ENCODE data around the gene UBXN6.

UBXN6 gene, protein sequence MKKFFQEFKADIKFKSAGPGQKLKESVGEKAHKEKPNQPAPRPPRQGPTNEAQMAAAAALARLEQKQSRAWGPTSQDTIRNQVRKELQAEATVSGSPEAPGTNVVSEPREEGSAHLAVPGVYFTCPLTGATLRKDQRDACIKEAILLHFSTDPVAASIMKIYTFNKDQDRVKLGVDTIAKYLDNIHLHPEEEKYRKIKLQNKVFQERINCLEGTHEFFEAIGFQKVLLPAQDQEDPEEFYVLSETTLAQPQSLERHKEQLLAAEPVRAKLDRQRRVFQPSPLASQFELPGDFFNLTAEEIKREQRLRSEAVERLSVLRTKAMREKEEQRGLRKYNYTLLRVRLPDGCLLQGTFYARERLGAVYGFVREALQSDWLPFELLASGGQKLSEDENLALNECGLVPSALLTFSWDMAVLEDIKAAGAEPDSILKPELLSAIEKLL
- total RNA-seq = 64.6 to 77.0 reads per million in 2 donors

DNA sequence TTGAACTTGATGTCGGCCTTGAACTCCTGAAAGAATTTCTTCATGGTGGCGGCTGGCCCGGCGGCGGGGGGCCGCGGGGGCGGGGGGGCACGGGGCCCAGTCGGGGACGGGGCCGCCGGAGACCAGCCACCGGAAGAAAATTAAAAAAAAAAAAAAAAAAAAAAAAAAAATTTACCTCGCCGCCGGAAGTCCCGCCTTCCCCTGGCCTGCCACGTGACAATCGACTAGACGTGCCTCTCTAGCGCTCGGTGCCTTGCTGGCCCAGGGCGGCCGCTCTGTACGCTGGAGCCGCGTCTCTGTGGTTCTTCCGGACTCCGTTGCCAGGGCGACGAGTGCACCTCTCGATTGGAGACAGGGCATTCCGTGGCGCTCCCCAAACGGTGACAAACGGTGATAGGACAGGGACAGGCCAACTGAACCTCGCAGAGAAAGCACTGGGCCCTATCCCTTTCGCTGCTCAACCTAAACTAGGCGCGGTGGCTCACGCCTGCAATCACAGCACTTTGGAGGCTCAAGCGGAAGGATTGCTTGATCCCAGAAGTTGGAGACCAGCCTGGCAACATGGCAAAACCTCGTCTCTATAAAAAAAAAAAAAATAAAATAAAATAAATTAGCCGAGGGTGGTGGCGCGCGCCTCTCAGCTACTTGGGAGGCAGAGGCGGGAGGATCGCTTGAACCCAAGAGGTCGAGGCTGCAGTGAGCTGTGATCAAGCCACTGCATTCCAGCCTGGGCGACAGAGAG lies at the start of gene UBXN6:
Gene UBXN6, minus strand, starts transcription at position 141 of the 742 bp plus-strand sequence. Its CDS starts 97 bp downstream, at position 44.
- peak; percentile 86 for DNase-seq

- DNase-seq = no peak
These were observed 49.5 kb upstream of the UBXN6 start for GRCh38 chr19:4507150-4507452.

GRCh38 chr19:4506449-4507149 lies 49.0 kb upstream of the UBXN6 start:
- no peak for DNase-seq

GRCh38 chr19:4505570-4506448 lies 48.2 kb upstream of the UBXN6 start:
- no peak for DNase-seq

DNA sequence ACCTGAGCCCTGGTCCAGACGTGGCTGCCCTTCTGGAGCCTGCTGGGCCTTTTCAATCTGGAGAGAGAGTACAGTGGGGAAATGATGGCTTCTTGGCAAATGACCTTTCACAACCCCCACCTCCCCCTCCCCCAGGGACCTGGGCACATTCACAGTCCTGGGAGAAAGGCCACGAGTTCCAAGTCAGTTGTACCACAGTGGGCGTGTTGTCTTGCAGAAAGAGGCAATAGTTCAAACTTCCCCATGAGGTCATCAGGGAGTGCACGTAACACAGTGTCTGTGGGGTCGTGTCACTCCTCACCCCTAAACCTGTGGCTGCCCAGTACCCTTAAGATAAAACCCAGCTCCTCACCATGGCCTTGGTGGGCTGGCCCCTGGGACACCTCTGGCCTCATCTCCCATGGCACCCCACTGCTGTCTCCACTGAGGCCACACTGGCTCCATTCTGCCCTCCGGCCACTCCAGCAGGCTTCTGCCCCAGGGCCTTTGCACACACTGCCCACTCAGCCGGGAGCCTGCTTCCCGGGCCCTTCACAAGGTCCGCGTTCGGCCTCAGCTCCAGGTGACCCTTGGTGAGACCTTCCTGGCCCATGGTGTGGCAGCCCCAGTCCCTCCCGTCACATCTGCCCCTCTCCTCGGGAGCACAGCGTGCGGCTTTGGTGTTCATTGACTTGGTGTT lies 47.4 kb upstream of the UBXN6 start:
- DNase-seq = no peak

DNA sequence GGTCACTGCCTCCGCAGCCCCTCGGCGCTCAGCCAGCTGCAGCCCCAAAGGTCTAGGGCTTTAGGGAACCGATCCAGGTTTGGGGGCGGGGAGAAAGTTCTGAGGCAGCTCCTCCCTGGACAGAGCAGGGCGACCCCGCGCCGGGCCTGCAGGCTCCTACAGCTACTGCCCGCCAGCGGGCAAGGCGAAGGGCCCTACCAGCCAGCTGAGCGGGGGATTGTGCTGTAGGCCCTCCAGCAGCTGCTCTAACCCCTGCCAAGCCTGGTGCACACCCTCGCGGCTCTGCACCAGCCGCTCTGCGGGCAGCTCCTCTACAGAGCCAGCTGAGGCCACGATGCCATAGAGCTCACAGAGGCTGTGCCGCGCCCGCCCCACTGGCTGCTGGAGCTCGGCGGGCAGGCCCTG lies 46.7 kb upstream of the UBXN6 start:
- DNase-seq = no peak

- DNase-seq = no peak
These were observed 46.2 kb upstream of the UBXN6 start for GRCh38 chr19:4503825-4504170.

DNA sequence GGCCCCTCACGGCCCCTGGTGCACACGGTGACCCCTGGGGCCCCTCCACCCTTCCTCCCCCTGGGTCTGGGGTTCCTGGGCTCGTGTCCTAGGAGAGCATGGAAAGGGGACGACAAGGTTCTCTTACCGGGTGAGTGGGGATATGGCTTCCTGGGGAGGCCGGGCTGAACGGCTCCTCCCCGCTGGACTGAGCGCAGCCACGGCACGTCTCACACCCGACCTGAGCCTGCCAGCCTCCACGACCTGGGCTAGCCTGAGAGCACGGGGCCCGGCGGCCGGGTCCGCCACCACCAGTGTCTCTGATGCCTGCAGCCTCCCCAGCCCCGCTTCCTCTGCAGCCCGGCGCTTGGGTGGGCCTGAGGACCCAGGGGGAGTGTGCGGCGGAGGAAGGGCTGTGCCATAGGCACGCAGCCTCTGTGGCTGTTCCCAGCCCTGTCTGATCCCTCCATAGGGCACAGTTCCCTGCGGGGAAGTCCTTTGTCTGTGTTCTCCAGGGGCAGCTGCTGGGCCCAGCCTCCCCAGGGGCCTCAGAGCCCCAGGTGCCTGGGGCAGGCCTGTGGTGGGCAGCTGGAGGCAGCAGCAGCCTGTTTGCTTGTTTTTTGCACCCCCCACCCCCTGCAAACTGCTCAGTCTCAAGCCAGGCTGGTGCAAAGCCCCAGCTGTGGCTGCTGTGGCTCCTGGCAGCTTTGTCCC lies 45.7 kb upstream of the UBXN6 start:
- no peak for DNase-seq

- DNase-seq = no peak
These were observed 44.9 kb upstream of the UBXN6 start for GRCh38 chr19:4502282-4503131.

- no peak for DNase-seq
These were observed 44.1 kb upstream of the UBXN6 start for GRCh38 chr19:4501691-4502090.

DNA sequence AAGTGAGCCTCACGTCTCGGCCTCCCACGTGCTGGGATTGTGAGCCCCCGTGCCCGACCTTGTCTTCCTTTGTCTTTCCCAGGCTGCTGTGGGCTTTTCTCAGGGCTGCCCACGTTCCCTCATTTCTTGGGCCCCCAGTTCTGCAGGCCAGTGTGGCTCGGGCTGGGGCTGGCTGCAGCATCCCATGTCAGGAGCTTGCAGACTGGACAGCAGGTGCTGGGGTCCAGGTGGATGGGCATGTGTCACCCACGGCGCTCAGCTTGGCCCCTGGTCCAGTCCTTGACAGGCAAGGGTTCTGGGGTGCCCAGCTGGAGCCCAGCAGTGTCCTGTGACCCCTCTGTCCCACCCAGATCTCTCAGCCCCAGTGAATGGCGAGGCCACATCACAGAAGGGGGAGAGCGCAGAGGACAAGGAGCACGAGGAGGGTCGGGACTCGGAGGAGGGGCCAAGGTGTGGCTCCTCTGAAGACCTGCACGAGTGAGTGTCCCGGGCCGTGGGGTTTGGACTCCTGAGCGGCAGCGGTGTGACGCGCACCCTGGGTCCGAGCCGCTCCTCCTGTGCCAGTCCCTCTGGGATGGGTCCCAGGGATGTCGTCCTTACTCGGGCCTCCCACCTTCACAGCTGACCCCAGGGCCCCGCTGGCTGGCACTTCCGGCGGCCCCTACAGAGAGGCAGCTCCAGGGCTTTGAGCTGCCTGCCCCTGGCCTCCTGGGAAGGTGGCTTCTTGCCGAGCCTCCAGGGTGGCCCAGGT lies 43.4 kb upstream of the UBXN6 start:
- DNase-seq = no peak

- no peak for DNase-seq
These were observed 42.3 kb upstream of the UBXN6 start for GRCh38 chr19:4499855-4500254.

DNA sequence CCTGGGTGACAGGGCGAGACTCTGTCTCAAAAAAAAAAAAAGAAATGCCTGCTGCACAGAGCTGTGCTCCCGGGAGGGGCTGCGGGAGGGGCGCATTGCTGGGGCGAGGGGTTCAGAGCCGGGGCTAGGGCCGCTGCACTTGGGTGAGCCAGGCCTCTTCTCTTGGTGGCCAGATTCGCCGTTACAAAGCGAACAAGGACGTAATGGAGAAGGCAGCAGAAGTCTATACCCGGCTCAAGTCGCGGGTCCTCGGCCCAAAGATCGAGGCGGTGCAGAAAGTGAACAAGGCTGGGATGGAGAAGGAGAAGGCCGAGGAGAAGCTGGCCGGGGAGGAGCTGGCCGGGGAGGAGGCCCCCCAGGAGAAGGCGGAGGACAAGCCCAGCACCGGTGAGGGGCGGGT lies 41.7 kb upstream of the UBXN6 start:
- no peak for DNase-seq

- DNase-seq = no peak
These were observed 41.1 kb upstream of the UBXN6 start for GRCh38 chr19:4498694-4499093.

GRCh38 chr19:4497770-4498389 lies 40.3 kb upstream of the UBXN6 start:
- no peak for DNase-seq

GRCh38 chr19:4496304-4496703 lies 38.7 kb upstream of the UBXN6 start:
- no peak for DNase-seq

- no peak for DNase-seq
These were observed 37.9 kb upstream of the UBXN6 start for GRCh38 chr19:4495471-4495870.

DNA sequence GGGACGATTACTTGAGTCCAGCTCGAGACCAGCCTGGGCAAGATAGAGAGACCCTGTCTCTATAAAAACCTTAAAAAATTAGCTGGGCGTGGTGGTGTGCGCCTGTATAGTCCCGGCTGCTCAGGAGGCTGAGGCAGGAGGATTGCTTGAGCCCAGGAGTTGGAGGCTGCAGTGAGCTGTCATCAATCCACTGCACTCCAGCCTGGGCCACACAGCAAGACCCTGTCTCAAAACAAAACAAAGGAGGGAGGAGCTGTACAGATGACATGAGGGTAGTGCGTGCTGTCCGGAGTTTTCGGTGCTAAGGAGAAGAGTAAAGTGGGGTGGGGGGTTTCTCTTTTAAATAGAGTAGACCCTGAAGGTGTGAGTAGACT lies 37.1 kb upstream of the UBXN6 start:
- DNase-seq = no peak

Measured in activated gamma-delta T cell (primary cell).